ENCODE data around the gene FN1.
A peak's percentile ranks its signal among the peaks of the same experiment; 100 is the strongest.

Gene FN1

DNA sequence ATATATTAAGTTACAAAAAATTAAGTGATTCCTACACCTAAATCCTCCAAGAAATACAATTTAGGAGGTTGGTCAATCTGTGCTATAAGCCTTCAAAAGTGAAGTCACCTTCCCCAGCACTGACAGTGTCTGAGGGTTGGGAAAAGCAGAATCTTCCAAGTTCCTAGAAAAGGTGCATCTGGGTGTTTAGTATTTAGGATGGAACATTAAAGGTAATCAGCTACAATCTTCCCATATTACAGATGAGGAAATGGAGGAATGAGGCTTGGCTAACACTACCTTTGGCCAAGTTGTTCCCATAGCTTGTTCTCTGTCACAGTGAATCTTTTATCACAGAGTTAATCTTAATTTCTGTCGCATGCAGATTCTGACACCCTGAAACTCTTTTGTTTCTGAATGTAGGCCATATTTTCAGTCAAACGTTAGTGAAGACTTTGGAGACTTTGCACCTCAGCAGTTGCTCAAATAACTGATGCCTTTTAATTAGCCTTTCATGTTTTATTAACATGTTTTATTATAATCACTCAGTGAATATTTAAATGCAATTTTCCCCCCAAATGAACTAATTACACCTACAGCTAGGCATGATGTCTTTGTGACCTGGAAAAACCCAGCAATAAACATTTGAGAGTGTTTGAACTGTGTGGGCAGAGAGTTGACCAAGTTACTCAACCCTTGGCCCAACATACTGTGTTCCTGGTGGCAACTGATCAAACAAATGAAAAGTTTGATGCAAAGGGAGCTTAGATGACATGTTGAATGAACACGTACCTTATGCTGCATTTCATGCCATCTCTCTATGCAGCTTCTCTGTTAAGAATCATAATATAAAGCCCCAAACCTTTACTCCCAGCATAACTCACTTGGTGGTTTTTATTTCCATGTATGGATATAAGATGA is 17.6 kb downstream of the FN1 start:
- peak overlapping the region; percentile 34 for H3K4me3 ChIP-seq (ENCODE audit: low read depth, low read length)
- peak; percentile 68 for DNase-seq (ENCODE audit: low read depth)
- TF ChIP-seq, protein P1, sequence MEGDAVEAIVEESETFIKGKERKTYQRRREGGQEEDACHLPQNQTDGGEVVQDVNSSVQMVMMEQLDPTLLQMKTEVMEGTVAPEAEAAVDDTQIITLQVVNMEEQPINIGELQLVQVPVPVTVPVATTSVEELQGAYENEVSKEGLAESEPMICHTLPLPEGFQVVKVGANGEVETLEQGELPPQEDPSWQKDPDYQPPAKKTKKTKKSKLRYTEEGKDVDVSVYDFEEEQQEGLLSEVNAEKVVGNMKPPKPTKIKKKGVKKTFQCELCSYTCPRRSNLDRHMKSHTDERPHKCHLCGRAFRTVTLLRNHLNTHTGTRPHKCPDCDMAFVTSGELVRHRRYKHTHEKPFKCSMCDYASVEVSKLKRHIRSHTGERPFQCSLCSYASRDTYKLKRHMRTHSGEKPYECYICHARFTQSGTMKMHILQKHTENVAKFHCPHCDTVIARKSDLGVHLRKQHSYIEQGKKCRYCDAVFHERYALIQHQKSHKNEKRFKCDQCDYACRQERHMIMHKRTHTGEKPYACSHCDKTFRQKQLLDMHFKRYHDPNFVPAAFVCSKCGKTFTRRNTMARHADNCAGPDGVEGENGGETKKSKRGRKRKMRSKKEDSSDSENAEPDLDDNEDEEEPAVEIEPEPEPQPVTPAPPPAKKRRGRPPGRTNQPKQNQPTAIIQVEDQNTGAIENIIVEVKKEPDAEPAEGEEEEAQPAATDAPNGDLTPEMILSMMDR (conservative IDR thresholded peaks at IDR 0.05; ENCODE audit: low read depth, low read length), result no peak

DNA sequence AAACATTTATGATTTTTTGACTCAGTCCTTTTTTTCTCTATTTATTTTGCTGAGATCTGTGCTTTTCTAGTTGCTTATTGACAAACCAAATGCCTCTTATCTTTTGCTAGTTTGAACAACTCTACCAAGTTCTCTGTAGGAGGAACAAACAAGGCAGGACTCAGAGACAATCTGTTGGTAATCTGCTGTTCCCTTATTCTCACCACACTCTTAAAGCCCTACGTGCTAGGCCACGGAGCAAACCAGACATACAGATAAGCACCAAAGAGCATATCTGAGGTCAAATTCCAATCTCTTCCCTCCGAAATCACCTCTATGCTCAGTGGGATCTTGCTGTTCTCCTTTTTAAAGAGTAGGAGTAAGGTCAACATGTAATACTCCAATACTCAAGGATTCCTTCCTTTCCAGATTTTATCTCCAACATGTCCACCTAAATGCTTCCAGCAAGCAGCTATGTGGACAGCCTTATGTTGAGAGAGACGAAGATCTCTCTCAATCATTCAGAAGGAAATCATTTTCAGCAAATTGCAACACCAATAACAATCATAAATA is 18.4 kb downstream of the FN1 start:
- TF ChIP-seq, protein P1 (conservative IDR thresholded peaks at IDR 0.05; ENCODE audit: low read depth, low read length), result no peak
- H3K4me3 ChIP-seq (ENCODE audit: low read depth, low read length), result peak overlapping the region; percentile 40
- peak; percentile 76 for DNase-seq (ENCODE audit: low read depth)

DNA sequence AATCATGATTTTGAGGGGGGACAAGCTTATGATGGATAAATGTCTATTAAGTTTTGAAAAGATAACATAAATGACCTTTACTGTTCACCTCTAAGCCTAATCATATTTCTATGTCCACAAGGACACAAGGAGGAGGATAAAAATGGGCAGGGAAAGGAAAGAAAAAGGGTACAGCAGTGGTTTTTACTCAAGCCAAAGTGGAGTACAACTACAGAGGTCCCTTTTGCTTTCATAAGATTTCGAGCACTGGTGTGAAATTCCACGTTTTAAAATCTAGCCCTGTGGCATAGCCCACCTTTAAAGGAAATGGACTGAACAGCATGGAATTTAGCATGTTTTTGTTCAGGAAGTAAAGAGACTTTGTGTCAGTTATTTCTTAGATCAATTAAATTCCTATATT is 19.2 kb downstream of the FN1 start:
- DNase-seq (ENCODE audit: low read depth), result no peak
- TF ChIP-seq, protein P1 (conservative IDR thresholded peaks at IDR 0.05; ENCODE audit: low read depth, low read length), result no peak
- peak overlapping the region; percentile 19 for H3K4me3 ChIP-seq (ENCODE audit: low read depth, low read length)

DNA sequence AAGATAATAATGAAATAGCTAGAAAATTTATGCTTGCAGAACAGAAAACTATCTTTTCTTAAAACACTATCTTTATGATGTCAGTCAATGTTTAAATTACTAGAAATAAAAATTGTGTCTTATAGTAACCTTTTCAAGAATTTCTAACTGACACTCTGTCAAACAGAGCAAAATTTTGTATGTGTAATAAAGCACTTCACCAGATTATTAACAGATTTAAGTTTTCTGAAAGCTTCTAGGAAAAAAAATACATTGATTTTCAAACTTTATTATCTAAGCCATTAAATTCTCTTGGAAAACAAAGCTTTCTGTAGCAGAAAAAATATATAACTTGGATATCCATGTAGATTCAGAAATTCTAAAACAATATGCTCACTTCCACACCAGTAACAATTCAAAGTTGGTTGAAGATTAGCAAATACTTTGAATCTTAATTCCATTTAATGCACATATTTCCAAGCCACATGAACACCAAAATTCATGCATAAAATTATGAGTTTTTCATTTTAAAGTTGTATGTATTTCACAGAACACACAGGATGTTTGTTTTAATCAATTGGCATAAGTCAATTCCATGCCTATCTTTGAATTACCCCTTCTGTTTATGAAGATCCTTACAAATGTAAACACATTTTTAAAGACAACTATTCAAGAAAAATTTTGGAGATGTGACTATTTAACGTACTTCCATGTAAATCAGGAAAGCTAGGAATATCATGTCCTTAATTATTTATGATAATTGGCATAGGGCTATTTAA is 19.9 kb downstream of the FN1 start:
- no peak overlapping the region for H3K4me3 ChIP-seq (ENCODE audit: low read depth, low read length)
- DNase-seq (ENCODE audit: low read depth), result no peak
- TF ChIP-seq, protein P1 (conservative IDR thresholded peaks at IDR 0.05; ENCODE audit: low read depth, low read length), result no peak

DNA sequence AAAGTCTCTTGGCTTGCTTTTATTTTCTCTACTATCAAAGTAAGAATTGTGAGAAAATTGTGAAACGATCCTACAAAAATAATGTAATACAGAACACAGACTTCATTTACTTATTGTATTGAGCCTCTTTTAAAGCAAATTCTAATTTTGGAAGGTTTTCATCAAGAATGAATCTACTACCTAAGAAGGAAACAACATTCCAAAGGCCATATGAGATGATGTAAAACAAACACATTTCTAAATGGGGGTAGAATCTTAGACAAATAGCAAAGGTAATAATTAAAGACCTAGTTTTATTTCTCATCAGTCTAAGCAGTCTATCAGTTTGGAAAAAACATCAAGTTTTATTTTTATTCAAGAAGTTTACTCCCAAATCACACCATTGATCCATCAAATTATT is 20.6 kb downstream of the FN1 start:
- no peak overlapping the region for H3K4me3 ChIP-seq (ENCODE audit: low read depth, low read length)
- TF ChIP-seq, protein P1 (conservative IDR thresholded peaks at IDR 0.05; ENCODE audit: low read depth, low read length), result no peak
- no peak for DNase-seq (ENCODE audit: low read depth)

DNA sequence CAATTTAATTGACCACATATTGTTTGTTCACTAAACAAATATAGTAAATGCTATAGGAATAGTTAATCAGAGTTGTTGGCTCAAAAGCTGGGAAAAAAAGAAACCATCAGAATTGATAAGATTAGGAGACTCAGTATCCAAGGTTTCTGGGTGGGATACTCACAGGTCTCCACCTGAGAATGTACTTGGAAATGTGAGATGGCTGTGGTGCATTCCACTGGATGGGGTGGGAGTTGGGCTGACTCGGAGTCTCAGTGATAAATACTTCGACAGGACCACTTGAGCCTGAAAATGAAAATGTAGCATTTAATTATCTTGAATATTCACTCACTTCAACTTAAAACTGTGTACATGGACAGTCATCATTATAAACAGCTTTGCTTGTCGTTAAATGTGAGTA is 21.2 kb downstream of the FN1 start:
- TF ChIP-seq, protein P1 (conservative IDR thresholded peaks at IDR 0.05; ENCODE audit: low read depth, low read length), result no peak
- no peak for DNase-seq (ENCODE audit: low read depth)
- H3K4me3 ChIP-seq (ENCODE audit: low read depth, low read length), result peak overlapping the region; percentile 3

Data from choroid plexus epithelial cell (primary cell).